HepG2 (cell line): ENCODE measurements around the gene CCDC88B. TPM values are rescaled to one million over a fixed set of nuclear protein-coding genes. Genes with fewer than 3 reads are reported as not detected.
A peak's percentile ranks its signal among the peaks of the same experiment; 100 is the strongest.

ENCODE experiments used
- ATAC-seq: fragments of 200-7000 bp; cut with Tn5 transposase; 3 replicates; pipeline ENCODE4 v1.9.1; 2020; ENCODE audit warnings: mild to moderate bottlenecking, moderate library complexity
- BruUV-seq: library from RNA; stranded (reverse); fragments of 400-500 nt; replicated peaks from 2 replicates; lab custom pipeline; 2021; lab: Mats Ljungman, UMichigan
- CTCF ChIA-PET: fragments of 300-600 bp; formaldehyde crosslinking; extraction: SDS; loops from one replicate; lab custom pipeline; 2021; ENCODE audit warnings: low total read pairs, inconsistent platforms, low intra/inter-chr PET ratio; lab: Yijun Ruan, JAX
- POLR2A ChIA-PET: fragments of 350-600 bp; sonication (Branson Sonifier 250); formaldehyde crosslinking; loops from one replicate; lab custom pipeline; 2020; ENCODE audit warnings: antibody characterized with exemption, inconsistent platforms; lab: Yijun Ruan, JAX
- DNase-seq: peaks from one replicate; pipeline ENCODE4 v3.0.0-alpha.2; 2015; ENCODE audit warnings: low spot score
- FAIRE-seq: peaks from 3 replicates; lab custom pipeline; 2011; peaks lifted over from hg19 to GRCh38; lab: Jason Lieb, UNC
- H2AFZ ChIP-seq: one replicate; pipeline ENCODE4 v1.6.1; 2011; ENCODE audit warnings: low read length, inconsistent platforms
- H3K27ac ChIP-seq: fragments of 300-600 bp; 3 replicates; pipeline ENCODE4 v1.8.0; 2011; ENCODE audit warnings: mixed run types, mild to moderate bottlenecking, mixed read lengths, low read length, inconsistent platforms; ENCODE audit not compliant: insufficient read depth; ENCODE audit errors: extremely low read length
- H3K27me3 ChIP-seq, 2 experiments: fragments of 200-600 bp in 1 of 2; 2 replicates in 1 of 2; 3 replicates in 1 of 2; pipeline versions ENCODE4 v1.6.0 to v1.8.0; 2011; ENCODE audit warnings: low read length in 2 of 2, mild to moderate bottlenecking in 2 of 2, moderate library complexity in 2 of 2, inconsistent platforms in 1 of 2; ENCODE audit not compliant: insufficient read depth in 2 of 2, control insufficient read depth in 1 of 2
- H3K36me3 ChIP-seq, 2 experiments: fragments of 200-600 bp in 1 of 2; replicated peaks in 1 of 2; 2 replicates in 1 of 2; 3 replicates in 1 of 2; pipeline versions ENCODE4 v1.5.1 to v1.8.0; 2011; ENCODE audit warnings: low read length in 2 of 2, inconsistent platforms in 1 of 2; ENCODE audit not compliant: insufficient read depth in 2 of 2, control insufficient read depth in 1 of 2
- H3K4me1 ChIP-seq: 2 replicates; pipeline ENCODE4 v1.5.1; 2012; ENCODE audit warnings: low read length, inconsistent platforms; ENCODE audit not compliant: insufficient read depth
- H3K4me2 ChIP-seq: 2 replicates; pipeline ENCODE4 v1.6.0; 2011; ENCODE audit warnings: low read depth, low read length, inconsistent platforms
- H3K4me3 ChIP-seq, 3 experiments: fragments of 200-600 bp in 1 of 3; sonication (generic), shearing (Covaris generic) in 1 of 3; replicated peaks in 1 of 3; 2 replicates each; pipeline ENCODE4 v1.5.1; 2011 to 2016; ENCODE audit warnings: low read length in 3 of 3, inconsistent platforms in 2 of 3, low read depth in 2 of 3, mild to moderate bottlenecking in 2 of 3, control low read depth in 1 of 3, mixed read lengths in 1 of 3; ENCODE audit not compliant: insufficient read depth in 1 of 3
- H3K79me2 ChIP-seq: one replicate; pipeline ENCODE4 v1.6.1; 2011; ENCODE audit warnings: low read length, inconsistent platforms; ENCODE audit not compliant: insufficient read depth
- H3K9ac ChIP-seq: 2 replicates; pipeline ENCODE4 v1.6.0; 2011; ENCODE audit warnings: mild to moderate bottlenecking, low read depth, low read length, inconsistent platforms; ENCODE audit not compliant: insufficient read depth
- H3K9me3 ChIP-seq: 2 replicates; pipeline ENCODE4 v1.5.1; 2012; ENCODE audit warnings: mild to moderate bottlenecking, low read length
- H4K20me1 ChIP-seq: 2 replicates; pipeline ENCODE4 v1.6.0; 2011; ENCODE audit warnings: inconsistent platforms, mild to moderate bottlenecking, low read length, moderate library complexity; ENCODE audit not compliant: insufficient read depth
- BHLHE40 ChIP-seq: IDR thresholded peaks from 2 replicates; pipeline ENCODE4 v1.6.1; 2011; ENCODE audit warnings: low read length, improper control_type of control experiment
- BRD4 ChIP-seq: sonication (generic); formaldehyde crosslinking; IDR thresholded peaks from 2 replicates; pipeline ENCODE4 v1.4.0; 2020; ENCODE audit warnings: missing genetic modification reagents
- CCAR2 ChIP-seq: fragments of 200-400 bp; formaldehyde crosslinking; optimal IDR thresholded peaks from 2 replicates; pipeline ENCODE3; 2018; ENCODE audit warnings: low read depth, mild to moderate bottlenecking, low read length, moderate library complexity
- CEBPG ChIP-seq: IDR thresholded peaks from 2 replicates; pipeline ENCODE4 v1.6.1; 2016
- FOXO1 ChIP-seq: sonication (generic); formaldehyde crosslinking; IDR thresholded peaks from 2 replicates; pipeline ENCODE4 v1.4.0; 2020; ENCODE audit warnings: missing genetic modification reagents
- GATA4 ChIP-seq: sonication (generic); IDR thresholded peaks from 2 replicates; pipeline ENCODE4 v1.6.1; 2016; ENCODE audit warnings: antibody characterized with exemption, low read depth, borderline replicate concordance
- HNRNPL ChIP-seq: fragments of 200-400 bp; formaldehyde crosslinking; IDR thresholded peaks from 2 replicates; pipeline ENCODE4 v1.6.1; 2017; ENCODE audit warnings: mild to moderate bottlenecking, low read depth, low read length
- PAWR ChIP-seq: sonication (generic); formaldehyde crosslinking; IDR thresholded peaks from 2 replicates; pipeline ENCODE4 v1.4.0; 2020; ENCODE audit warnings: missing genetic modification reagents, mild to moderate bottlenecking, borderline replicate concordance
- PHF21A ChIP-seq: sonication (generic); formaldehyde crosslinking; IDR thresholded peaks from 2 replicates; pipeline ENCODE4 v1.5.0; 2020; ENCODE audit warnings: mild to moderate bottlenecking, missing genetic modification reagents
- RBM22 ChIP-seq: fragments of 200-400 bp; formaldehyde crosslinking; optimal IDR thresholded peaks from 2 replicates; pipeline ENCODE3; 2017; ENCODE audit warnings: mild to moderate bottlenecking, low read length, moderate library complexity
- SAP130 ChIP-seq: IDR thresholded peaks from 2 replicates; pipeline ENCODE4 v1.6.1; 2016; ENCODE audit warnings: low read depth
- TEAD3 ChIP-seq: optimal IDR thresholded peaks from 2 replicates; pipeline ENCODE3; 2016; ENCODE audit warnings: borderline replicate concordance
- ZFAT ChIP-seq: sonication (generic); formaldehyde crosslinking; conservative IDR thresholded peaks from 2 replicates; pipeline ENCODE4 v1.8.1; 2023; ENCODE audit warnings: missing genetic modification reagents, inconsistent platforms
- ZNF17 ChIP-seq: sonication (generic); formaldehyde crosslinking; IDR thresholded peaks from 2 replicates; pipeline ENCODE4 v1.5.0; 2020; ENCODE audit warnings: mild to moderate bottlenecking, missing genetic modification reagents
- ZNF335 ChIP-seq: sonication (generic); formaldehyde crosslinking; IDR thresholded peaks from 2 replicates; pipeline ENCODE4 v1.4.0; 2020; ENCODE audit warnings: missing genetic modification reagents
- ZNF550 ChIP-seq: sonication (generic); formaldehyde crosslinking; IDR thresholded peaks from 2 replicates; pipeline ENCODE4 v1.4.0; 2020; ENCODE audit warnings: mild to moderate bottlenecking, missing genetic modification reagents, borderline replicate concordance
- ZNF644 ChIP-seq: IDR thresholded peaks from 2 replicates; pipeline ENCODE4 v1.6.1; 2016; ENCODE audit warnings: low read depth
- WGBS: methylation state at CpG from one replicate; pipeline ENCODE4 v1.1.6; 2017; ENCODE audit warnings: low lambda C conversion rate; 5-methylcytosine and 5-hydroxymethylcytosine counted together
- in situ Hi-C: cut with HindIII; loops from 2 replicates; pipeline ENCODE4 v1.10.0; 2017; ENCODE audit warnings: low pct_unique_long_range_greater_than_20kb; ENCODE audit not compliant: extremely low pct_ligation_motif_present
- intact Hi-C: fragments of 100-400 bp; cut with micrococcal nuclease; formaldehyde crosslinking; loops from one replicate; pipeline ENCODE4 v1.10.0; 2022; ENCODE audit not compliant: unreplicated experiment
- polyA plus RNA-seq, 8 experiments: library from polyadenylated mRNA; depleted of rRNA in 3 of 8; stranded (reverse) in 7 of 8; unstranded in 1 of 8; fragments of >200 nt; fragmentation: Illumina TruSeq in 4 of 8; extraction: Trizol in 4 of 8; gene quantifications; 2 replicates each; pipeline versions ENCODE4 v1.2.1 to v1.2.3, GENCODE V29; 2011 to 2016; ENCODE audit warnings: low read depth in 4 of 8, missing spikeins in 1 of 8, mixed read lengths in 1 of 8; ENCODE audit not compliant: insufficient read depth in 1 of 8
- total RNA-seq, 5 experiments: library from RNA; depleted of rRNA; stranded (reverse); fragments of >200 nt; fragmentation: Illumina TruSeq; extraction: Trizol; gene quantifications; 2 replicates each; pipeline ENCODE4 v1.2.3, GENCODE V29; 2016; ENCODE audit warnings: low read depth in 1 of 5
- TF ChIP-seq, protein P1 (sequence below): sonication (generic); formaldehyde crosslinking; IDR thresholded peaks from 2 replicates; pipeline ENCODE4 v1.4.0; 2020; ENCODE audit warnings: mild to moderate bottlenecking, missing genetic modification reagents
- TF ChIP-seq, protein P2 (sequence below): sonication (generic); formaldehyde crosslinking; IDR thresholded peaks from 2 replicates; pipeline ENCODE4 v1.5.0; 2020; ENCODE audit warnings: mild to moderate bottlenecking, missing genetic modification reagents

CCDC88B gene
- total and polyA plus RNA-seq, 2 of the 13 experiments (the other 11 are each of a cell fraction or from before 2014, with no cell fraction given): 3.6 to 4.8 TPM

DNA sequence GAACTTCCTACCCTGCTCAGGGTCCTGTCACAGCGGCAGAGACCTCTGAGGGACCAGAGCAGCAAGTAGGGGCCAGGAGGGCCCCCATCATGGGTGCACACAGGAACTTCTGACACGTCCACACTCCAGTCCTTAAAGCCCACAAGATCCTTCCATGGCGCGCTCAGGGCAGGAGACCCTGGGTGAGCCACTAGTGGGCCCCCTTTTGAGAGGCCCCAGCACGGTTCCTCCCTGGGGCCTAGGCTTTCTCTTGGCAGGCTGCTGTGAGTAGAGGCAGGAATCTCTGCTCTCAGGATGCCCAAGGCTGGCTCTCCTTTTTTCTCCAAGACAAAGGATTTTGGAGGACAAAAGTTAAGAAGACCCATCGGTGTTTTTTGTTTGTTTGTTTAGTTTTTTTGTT lies 41.3 kb downstream of the CCDC88B start:
- Histone ChIP-seq H2AFZ (no peak overlapping the region), H3K4me1 (no peaks in the 10 kb centered on the region), H3K27ac (no peak overlapping the region), H3K9me3 (no peaks in the 10 kb centered on the region), H3K4me2 (no peak overlapping the region), H3K79me2 (no peaks in the 10 kb centered on the region), H3K27me3 (peaks cover 9 to 77% of the 10 kb centered on the region in 2 experiments; a peak in 4 of 5 replicates), H4K20me1 (no peaks in the 10 kb centered on the region), H3K9ac (no peak overlapping the region), H3K4me3 (no peak overlapping the region), H3K36me3 (no peaks in the 10 kb centered on the region)
- DNase-seq: no peak
- TF ChIP-seq PHF21A (CRISPR knock-in tag) (no peak), TEAD3 (CRISPR knock-in tag) (no peak), FOXO1 (CRISPR knock-in tag) (no peak), ZNF550 (CRISPR knock-in tag) (no peak), ZNF335 (CRISPR knock-in tag) (no peak), PAWR (CRISPR knock-in tag) (no peak), BHLHE40 (no peak), ZFAT (CRISPR knock-in tag) (no peak), ZNF17 (CRISPR knock-in tag) (no peak), SAP130 (CRISPR knock-in tag) (no peak), GATA4 (no peak), HNRNPL (no peak), CCAR2 (no peak), BRD4 (no peak), CEBPG (CRISPR knock-in tag) (no peak), ZNF644 (no peak), RBM22 (no peak)
- TF ChIP-seq, protein P1, sequence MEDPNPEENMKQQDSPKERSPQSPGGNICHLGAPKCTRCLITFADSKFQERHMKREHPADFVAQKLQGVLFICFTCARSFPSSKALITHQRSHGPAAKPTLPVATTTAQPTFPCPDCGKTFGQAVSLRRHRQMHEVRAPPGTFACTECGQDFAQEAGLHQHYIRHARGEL (CRISPR knock-in tag): no peak
- TF ChIP-seq, protein P2, sequence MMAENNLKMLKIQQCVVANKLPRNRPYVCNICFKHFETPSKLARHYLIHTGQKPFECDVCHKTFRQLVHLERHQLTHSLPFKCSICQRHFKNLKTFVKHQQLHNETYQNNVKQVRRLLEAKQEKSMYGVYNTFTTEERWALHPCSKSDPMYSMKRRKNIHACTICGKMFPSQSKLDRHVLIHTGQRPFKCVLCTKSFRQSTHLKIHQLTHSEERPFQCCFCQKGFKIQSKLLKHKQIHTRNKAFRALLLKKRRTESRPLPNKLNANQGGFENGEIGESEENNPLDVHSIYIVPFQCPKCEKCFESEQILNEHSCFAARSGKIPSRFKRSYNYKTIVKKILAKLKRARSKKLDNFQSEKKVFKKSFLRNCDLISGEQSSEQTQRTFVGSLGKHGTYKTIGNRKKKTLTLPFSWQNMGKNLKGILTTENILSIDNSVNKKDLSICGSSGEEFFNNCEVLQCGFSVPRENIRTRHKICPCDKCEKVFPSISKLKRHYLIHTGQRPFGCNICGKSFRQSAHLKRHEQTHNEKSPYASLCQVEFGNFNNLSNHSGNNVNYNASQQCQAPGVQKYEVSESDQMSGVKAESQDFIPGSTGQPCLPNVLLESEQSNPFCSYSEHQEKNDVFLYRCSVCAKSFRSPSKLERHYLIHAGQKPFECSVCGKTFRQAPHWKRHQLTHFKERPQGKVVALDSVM (CRISPR knock-in tag): no peak
- FAIRE-seq: no peak
- 8% methylated on average over 6 of the region's 6 CpGs for WGBS
- intact Hi-C loops (no loop called here), in situ Hi-C loops (no loop called here)
- no TSS peak for BruUV-seq
- peak; percentile 50; the same call in 2 of the 3 replicates for ATAC-seq
- ChIA-PET POLR2A (no interaction called here), CTCF (no interaction called here)
